Liver (tissue), 3 donors: ENCODE results near the gene FKBP5.

Source experiments
- EGR1 ChIP-seq, 2 donors: IDR thresholded peaks; 2 replicates each; pipeline ENCODE4 v1.6.1; 2016 to 2018; ENCODE audit warnings: antibody characterized with exemption in 2 of 2, low read depth in 2 of 2
- RAD21 ChIP-seq, 2 donors: IDR thresholded peaks; 2 replicates each; pipeline ENCODE4 v1.6.1; 2016; ENCODE audit warnings: antibody characterized with exemption in 2 of 2, mild to moderate bottlenecking in 2 of 2
- SP1 ChIP-seq: IDR thresholded peaks from 2 replicates; pipeline ENCODE4 v1.6.1; 2018; ENCODE audit warnings: antibody characterized with exemption, mild to moderate bottlenecking
- TAF1 ChIP-seq: conservative IDR thresholded peaks from 2 replicates; pipeline ENCODE4 v1.6.1; 2016; ENCODE audit warnings: antibody characterized with exemption, mild to moderate bottlenecking
- YY1 ChIP-seq: IDR thresholded peaks from 2 replicates; pipeline ENCODE4 v1.6.1; 2016; ENCODE audit warnings: antibody characterized with exemption, mild to moderate bottlenecking
- TF ChIP-seq, protein P1 (sequence below): fragments of 150-350 bp; IDR thresholded peaks from 2 replicates; pipeline ENCODE4 v1.5.1; 2017; ENCODE audit warnings: improper control_type of control experiment, low read depth, low read length; ENCODE audit not compliant: missing input control
- TF ChIP-seq, protein P2 (sequence below): IDR thresholded peaks from 2 replicates; pipeline ENCODE4 v1.6.1; 2016; ENCODE audit warnings: antibody characterized with exemption
- TF ChIP-seq, protein P3 (sequence below): IDR thresholded peaks from 2 replicates; pipeline ENCODE4 v1.6.1; 2016; ENCODE audit warnings: antibody characterized with exemption
- donor health status: healthy.
- donor health status: healthy.

DNA sequence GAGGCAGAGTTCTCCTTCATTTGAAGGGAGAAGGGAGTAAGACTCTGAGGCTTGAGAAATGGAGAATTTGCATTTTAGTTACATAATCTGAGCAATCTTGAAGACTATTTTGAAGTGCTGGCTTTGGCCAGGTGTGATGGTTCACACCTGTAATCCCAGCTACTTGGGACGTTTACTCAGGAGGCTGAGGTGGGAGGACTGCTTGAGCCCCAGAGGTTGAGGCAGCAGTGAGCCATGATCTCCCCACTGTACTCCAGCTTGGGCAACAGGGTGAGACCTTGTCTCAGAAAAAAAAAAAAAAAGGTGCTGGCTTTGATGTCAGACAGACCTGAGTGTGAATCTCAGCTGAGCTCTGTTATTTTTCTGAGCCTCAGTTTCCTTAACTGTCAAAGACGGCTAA is 35.8 kb upstream of the FKBP5 start:
- TF ChIP-seq, protein P1, sequence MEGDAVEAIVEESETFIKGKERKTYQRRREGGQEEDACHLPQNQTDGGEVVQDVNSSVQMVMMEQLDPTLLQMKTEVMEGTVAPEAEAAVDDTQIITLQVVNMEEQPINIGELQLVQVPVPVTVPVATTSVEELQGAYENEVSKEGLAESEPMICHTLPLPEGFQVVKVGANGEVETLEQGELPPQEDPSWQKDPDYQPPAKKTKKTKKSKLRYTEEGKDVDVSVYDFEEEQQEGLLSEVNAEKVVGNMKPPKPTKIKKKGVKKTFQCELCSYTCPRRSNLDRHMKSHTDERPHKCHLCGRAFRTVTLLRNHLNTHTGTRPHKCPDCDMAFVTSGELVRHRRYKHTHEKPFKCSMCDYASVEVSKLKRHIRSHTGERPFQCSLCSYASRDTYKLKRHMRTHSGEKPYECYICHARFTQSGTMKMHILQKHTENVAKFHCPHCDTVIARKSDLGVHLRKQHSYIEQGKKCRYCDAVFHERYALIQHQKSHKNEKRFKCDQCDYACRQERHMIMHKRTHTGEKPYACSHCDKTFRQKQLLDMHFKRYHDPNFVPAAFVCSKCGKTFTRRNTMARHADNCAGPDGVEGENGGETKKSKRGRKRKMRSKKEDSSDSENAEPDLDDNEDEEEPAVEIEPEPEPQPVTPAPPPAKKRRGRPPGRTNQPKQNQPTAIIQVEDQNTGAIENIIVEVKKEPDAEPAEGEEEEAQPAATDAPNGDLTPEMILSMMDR, result no peak
- TF ChIP-seq YY1, result no peak
- TF ChIP-seq SP1, result no peak
- TF ChIP-seq TAF1, result no peak
- no peak for TF ChIP-seq EGR1 (IDR thresholded peaks at IDR 0.05; ENCODE audit: low read depth in 2 of 2)
- TF ChIP-seq, protein P2, sequence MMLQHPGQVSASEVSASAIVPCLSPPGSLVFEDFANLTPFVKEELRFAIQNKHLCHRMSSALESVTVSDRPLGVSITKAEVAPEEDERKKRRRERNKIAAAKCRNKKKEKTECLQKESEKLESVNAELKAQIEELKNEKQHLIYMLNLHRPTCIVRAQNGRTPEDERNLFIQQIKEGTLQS, result no peak
- no peak for TF ChIP-seq RAD21 (IDR thresholded peaks at IDR 0.05)
- TF ChIP-seq, protein P3, sequence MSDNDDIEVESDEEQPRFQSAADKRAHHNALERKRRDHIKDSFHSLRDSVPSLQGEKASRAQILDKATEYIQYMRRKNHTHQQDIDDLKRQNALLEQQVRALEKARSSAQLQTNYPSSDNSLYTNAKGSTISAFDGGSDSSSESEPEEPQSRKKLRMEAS, result no peak
